ENCODE data around the gene ARHGEF11.
A peak's percentile ranks its signal among the peaks of the same experiment; 100 is the strongest.
"Not testable (repeated sequence)": the region's sequence is repeated elsewhere in the genome, so short reads cannot be mapped to it uniquely, and the experiment has no call there.

Gene ARHGEF11

GRCh38 chr1:156931211-156931952 is 114.2 kb downstream of the ARHGEF11 start:
- no peak for DNase-seq (ENCODE audit: low read depth in 2 of 2, low spot score in 1 of 2)

GRCh38 chr1:156930483-156930882 is 115.1 kb downstream of the ARHGEF11 start:
- DNase-seq (ENCODE audit: low read depth in 2 of 2, low spot score in 1 of 2) = no peak

GRCh38 chr1:156929596-156930238 is 115.8 kb downstream of the ARHGEF11 start:
- no peak for DNase-seq (ENCODE audit: low read depth in 2 of 2, low spot score in 1 of 2)

GRCh38 chr1:156928043-156928602 is 117.4 kb downstream of the ARHGEF11 start:
- DNase-seq (ENCODE audit: low read depth in 2 of 2, low spot score in 1 of 2) = no peak

GRCh38 chr1:156927215-156928042 is 118.1 kb downstream of the ARHGEF11 start:
- DNase-seq (ENCODE audit: low read depth in 2 of 2, low spot score in 1 of 2) = peak; percentile 21 to 35

- DNase-seq (ENCODE audit: low read depth in 2 of 2, low spot score in 1 of 2) = not testable (repeated sequence)
Measured at GRCh38 chr1:156926695-156927094, 118.8 kb downstream of the ARHGEF11 start.

- DNase-seq (ENCODE audit: low read depth in 2 of 2, low spot score in 1 of 2) = peak in 1 of 2 donors; percentile 5
Measured at GRCh38 chr1:156926175-156926574, 119.4 kb downstream of the ARHGEF11 start.

GRCh38 chr1:156925154-156926010 is 120.2 kb downstream of the ARHGEF11 start:
- DNase-seq (ENCODE audit: low read depth in 2 of 2, low spot score in 1 of 2) = no peak

- no peak for DNase-seq (ENCODE audit: low read depth in 2 of 2, low spot score in 1 of 2)
Measured at GRCh38 chr1:156924478-156925153, 120.9 kb downstream of the ARHGEF11 start.

GRCh38 chr1:156923670-156924477 is 121.7 kb downstream of the ARHGEF11 start:
- DNase-seq (ENCODE audit: low read depth in 2 of 2, low spot score in 1 of 2) = no peak

- no peak for DNase-seq (ENCODE audit: low read depth in 2 of 2, low spot score in 1 of 2)
Measured at GRCh38 chr1:156922986-156923669, 122.4 kb downstream of the ARHGEF11 start.

- DNase-seq (ENCODE audit: low read depth in 2 of 2, low spot score in 1 of 2) = no peak
Measured at GRCh38 chr1:156921053-156921529, 124.5 kb downstream of the ARHGEF11 start.

GRCh38 chr1:156920233-156921052 is 125.1 kb downstream of the ARHGEF11 start, which contains the start of gene LRRC71:
TSS of gene LRRC71 (plus strand) at chr1:156920632. CDS start at chr1:156920804, 172 bp downstream.
- DNase-seq (ENCODE audit: low read depth in 2 of 2, low spot score in 1 of 2) = peak in 1 of 2 donors; percentile 17

GRCh38 chr1:156914440-156914856 is 131.1 kb downstream of the ARHGEF11 start:
- DNase-seq (ENCODE audit: low read depth in 2 of 2, low spot score in 1 of 2) = no peak

GRCh38 chr1:156913809-156914387 is 131.6 kb downstream of the ARHGEF11 start:
- no peak for DNase-seq (ENCODE audit: low read depth in 2 of 2, low spot score in 1 of 2)

- DNase-seq (ENCODE audit: low read depth in 2 of 2, low spot score in 1 of 2) = no peak
Measured at GRCh38 chr1:156912861-156913808, 132.4 kb downstream of the ARHGEF11 start.
